ENCODE measurements around the gene CTTNBP2.
"Not testable (repeated sequence)": the region's sequence is repeated elsewhere in the genome, so short reads cannot be mapped to it uniquely, and the experiment has no call there.

CTTNBP2 gene

DNA sequence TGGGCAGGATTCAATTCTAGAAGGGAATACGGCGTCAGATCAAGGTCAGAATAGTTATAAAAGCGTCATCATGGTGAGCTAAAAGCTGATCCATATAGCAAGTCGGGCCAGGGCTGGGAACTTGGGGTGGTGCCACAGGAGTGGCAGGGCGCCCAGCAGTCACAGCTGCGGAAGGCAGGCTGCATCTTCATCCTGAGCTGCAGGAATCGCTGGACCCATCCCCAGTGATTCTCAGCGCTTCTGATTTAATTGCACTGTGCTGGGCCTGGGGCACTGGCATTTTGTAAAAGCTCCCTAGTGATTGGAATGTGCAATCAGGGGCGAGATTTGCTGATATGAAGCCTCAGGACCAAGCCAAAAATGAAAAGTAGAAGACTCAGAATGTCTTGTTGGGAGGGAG is 135.3 kb downstream of the CTTNBP2 start:
- no peak for DNase-seq

- no peak for DNase-seq
Measured at GRCh38 chr7:117731455-117731854, 141.8 kb downstream of the CTTNBP2 start.

- no peak for DNase-seq
Measured at GRCh38 chr7:117730390-117730789, 142.9 kb downstream of the CTTNBP2 start.

DNA sequence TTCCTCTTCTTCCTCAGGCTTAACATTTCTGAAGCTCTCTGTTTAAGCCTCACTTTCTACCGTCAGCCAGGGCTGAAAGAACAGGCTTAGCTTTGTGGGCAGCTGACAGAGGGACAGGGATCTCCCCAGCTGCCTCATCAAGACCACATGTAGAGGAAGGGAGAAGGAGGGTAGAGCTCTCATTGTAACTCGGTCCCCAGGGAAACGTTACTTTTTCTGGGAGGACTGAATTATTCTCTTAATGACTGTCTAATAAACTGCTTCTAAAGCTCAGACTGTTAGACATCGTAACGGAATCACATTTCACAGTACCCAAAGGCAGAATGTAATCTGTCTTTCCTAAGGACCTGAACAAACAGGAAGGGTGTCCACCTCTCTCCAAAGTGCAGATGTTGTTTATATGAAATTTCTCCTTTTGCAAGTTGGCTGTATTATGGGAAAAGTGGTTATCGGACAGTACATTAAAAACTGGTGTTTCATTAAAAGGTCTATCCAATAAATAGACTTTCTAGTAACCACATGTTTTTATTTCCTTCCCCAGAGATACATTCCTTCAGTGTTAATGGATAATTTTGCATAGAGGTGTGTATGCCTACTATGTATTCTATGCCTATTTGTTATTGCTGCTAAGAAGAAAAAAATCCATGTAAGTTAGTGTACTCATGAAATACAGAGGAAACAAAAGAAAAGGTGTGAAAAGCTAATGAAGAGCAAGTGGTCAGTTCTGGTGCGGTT is 144.2 kb downstream of the CTTNBP2 start:
- peak in 1 of 2 experiments; percentile 75 for DNase-seq

DNA sequence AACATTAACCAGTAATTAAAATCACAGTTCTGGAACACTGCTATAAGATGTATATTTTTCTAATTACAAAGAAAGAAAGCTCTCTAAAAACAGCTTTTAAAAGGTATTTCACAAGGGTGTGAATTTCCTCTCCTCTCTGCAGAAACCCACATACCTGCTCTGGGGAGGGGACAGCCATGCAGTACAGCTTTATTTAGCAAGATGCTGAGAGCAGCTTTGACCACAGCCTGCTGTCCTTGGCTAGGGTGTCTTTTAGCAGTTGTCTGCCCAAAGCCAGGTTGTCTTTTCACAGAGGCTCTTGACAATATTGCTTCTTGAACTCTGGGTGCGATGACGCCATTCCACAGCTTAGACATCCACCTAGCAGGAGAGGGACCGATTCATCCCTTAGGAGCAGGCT is 148.3 kb downstream of the CTTNBP2 start:
- no peak for DNase-seq

- DNase-seq: no peak
Measured at GRCh38 chr7:117719377-117719776, 153.9 kb downstream of the CTTNBP2 start.

GRCh38 chr7:117718116-117718835 is 155.0 kb downstream of the CTTNBP2 start:
- no peak for DNase-seq

DNA sequence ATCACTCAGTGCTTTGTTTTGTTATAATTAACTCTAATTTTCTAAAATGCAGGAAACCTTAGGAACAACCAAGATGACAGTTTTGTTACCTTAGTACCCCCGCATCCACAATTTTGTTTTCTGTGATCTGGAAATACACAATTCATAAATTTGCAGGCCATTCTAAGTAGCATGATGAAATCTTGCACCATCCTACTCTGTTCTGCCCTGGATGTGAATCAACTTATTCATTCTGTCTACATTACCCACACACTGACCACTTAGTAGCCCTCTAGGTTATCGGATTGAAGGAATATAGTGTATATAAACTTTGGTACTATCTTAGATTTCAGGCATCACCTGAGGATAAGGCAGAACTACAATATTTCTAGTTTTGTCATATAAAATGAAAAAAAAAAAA is 155.9 kb downstream of the CTTNBP2 start:
- DNase-seq: no peak

- DNase-seq: no peak
Measured at GRCh38 chr7:117716707-117717299, 156.4 kb downstream of the CTTNBP2 start.

GRCh38 chr7:117715784-117716445 is 157.3 kb downstream of the CTTNBP2 start:
- peak in 1 of 2 experiments; percentile 59 for DNase-seq

- no peak for DNase-seq
Measured at GRCh38 chr7:117711556-117711955, 161.7 kb downstream of the CTTNBP2 start.

GRCh38 chr7:117708173-117708572 is 165.1 kb downstream of the CTTNBP2 start:
- not testable (repeated sequence) for DNase-seq

DNA sequence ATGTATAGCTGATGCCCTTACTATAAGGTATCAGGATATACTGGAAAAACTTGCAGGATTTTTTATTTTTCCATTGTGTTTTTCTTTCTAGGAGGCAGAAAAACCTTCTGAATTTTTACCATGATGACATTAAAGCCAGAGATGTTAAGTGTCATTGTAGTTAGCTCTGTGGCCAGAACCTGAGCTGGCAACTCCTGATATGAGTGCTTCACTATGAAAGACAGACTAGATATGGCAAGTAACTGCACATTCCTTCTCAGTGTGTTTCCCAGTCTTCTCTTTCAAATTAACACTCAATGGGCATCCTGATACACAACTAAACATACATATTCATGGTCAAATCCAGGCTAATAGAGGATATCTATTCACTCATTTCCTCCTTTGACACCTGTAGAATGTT is 166.2 kb downstream of the CTTNBP2 start:
- DNase-seq: no peak

DNA sequence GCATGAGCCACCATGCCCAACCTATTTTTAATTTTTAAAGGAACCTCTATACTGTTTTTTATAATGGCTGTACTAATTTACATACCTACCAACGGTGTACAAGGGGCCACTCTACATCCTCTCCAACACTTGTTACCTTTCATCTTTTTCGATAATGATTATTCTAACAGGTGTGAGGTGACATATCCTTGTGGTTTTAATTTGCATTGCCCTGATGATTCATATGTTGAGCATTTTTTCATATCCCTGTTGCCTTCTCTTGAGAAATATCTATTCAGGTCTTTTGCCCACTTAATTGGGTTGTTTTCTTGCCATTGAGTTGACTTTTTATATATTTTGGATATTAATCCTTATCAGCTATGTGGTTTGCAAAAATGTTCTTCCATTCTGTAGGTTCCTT is 167.0 kb downstream of the CTTNBP2 start:
- no peak for DNase-seq

GRCh38 chr7:117705630-117706029 is 167.6 kb downstream of the CTTNBP2 start:
- no peak for DNase-seq

DNA sequence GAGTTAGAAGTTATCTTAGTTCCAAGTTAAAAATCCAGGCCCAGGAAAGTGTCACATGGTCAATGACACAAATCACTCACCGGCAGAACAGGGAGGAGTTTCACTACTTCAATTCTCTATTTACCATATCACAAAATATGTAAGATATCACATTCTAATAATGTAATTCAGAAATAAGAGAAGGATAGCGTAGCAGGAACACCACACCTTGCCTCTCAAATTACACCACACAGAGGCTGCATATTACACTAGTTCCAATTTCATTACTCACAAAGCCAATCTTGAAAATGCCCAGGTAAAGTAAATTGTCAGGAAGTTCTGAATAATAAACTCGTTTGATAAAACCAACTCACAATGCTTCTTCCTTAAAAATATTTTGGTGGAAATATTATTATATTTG is 169.2 kb downstream of the CTTNBP2 start:
- DNase-seq: no peak

GRCh38 chr7:117698018-117698417 is 175.2 kb downstream of the CTTNBP2 start:
- DNase-seq: no peak

GRCh38 chr7:117692338-117692737 is 180.9 kb downstream of the CTTNBP2 start:
- DNase-seq: no peak

GRCh38 chr7:117690147-117690546 is 183.1 kb downstream of the CTTNBP2 start:
- no peak for DNase-seq

GRCh38 chr7:117689406-117689805 is 183.8 kb downstream of the CTTNBP2 start:
- no peak for DNase-seq

DNA sequence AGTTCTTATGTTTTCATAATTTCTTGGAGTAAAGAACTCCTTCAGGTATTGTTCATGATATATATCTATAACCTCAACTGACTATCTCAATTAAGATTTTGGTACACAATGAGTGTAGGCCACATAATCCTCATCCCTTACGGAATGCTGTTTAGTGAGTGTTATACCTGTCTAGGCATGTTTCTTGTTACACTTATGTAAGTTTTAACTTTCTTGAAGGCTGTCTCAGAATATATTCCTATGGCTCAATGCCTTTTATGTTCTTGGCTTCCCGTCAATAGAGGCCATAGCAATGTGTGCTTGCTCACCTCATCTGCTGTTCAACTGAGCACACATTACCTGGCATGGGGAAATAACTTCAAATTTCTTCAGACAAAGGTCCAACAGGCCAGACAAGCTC is 185.1 kb downstream of the CTTNBP2 start:
- DNase-seq: no peak

GRCh38 chr7:117686311-117686935 is 186.8 kb downstream of the CTTNBP2 start:
- DNase-seq: peak; percentile 58 to 90

DNA sequence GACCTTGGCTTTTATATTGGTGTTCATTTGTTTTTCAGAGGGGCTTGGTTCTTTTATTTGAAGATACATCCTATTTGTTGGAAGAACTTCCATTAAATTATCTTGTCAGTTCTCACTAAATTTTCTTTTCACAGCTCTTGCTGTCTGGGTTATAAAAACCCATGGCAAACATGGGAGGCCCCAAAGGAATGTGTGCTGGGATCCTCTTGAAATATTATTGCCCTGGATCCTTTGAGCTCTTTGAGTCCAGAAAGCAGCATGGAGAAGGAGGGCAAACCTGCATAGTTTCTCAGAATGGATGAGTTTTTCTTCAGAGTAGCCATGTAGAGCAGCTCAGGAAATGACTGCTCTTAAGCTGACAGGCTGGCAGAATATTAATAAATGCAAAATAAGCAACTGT is 187.4 kb downstream of the CTTNBP2 start:
- DNase-seq: no peak
